Osteocyte (in vitro differentiated cells): Measurements from ENCODE around the gene NAA25. TPM values are rescaled to one million over a fixed set of nuclear protein-coding genes. Genes with fewer than 3 reads are reported as not detected.
"Not testable (repeated sequence)": the region's sequence is repeated elsewhere in the genome, so short reads cannot be mapped to it uniquely, and the experiment has no call there.

Source experiments
- DNase-seq: peaks from one replicate; pipeline ENCODE4 v3.0.0; 2021; ENCODE audit warnings: mixed read lengths; ENCODE audit not compliant: unreplicated experiment; ENCODE audit errors: extremely low spot score
- H3K27ac Mint-ChIP-seq: one replicate; pipeline ENCODE4 v1.8.0; 2021; ENCODE audit warnings: mild to moderate bottlenecking, mixed read lengths; ENCODE audit not compliant: unreplicated experiment
- H3K27me3 Mint-ChIP-seq: one replicate; pipeline ENCODE4 v1.8.0; 2021; ENCODE audit warnings: mixed read lengths; ENCODE audit not compliant: unreplicated experiment
- H3K36me3 Mint-ChIP-seq: one replicate; pipeline ENCODE4 v1.8.0; 2021; ENCODE audit warnings: mixed read lengths; ENCODE audit not compliant: unreplicated experiment
- H3K4me1 Mint-ChIP-seq: one replicate; pipeline ENCODE4 v1.8.0; 2021; ENCODE audit warnings: mixed read lengths; ENCODE audit not compliant: unreplicated experiment
- H3K4me3 Mint-ChIP-seq: one replicate; pipeline ENCODE4 v1.8.0; 2021; ENCODE audit warnings: mild to moderate bottlenecking, moderate library complexity, mixed read lengths; ENCODE audit not compliant: unreplicated experiment
- H3K9me3 Mint-ChIP-seq: one replicate; pipeline ENCODE4 v1.8.0; 2021; ENCODE audit warnings: mixed read lengths; ENCODE audit not compliant: unreplicated experiment
- CTCF ChIP-seq: fragments of 200-600 bp; sonication (generic); IDR thresholded peaks from 2 replicates; pipeline ENCODE4 v1.5.0; 2021; ENCODE audit warnings: antibody characterized with exemption, mild to moderate bottlenecking, moderate library complexity
- total RNA-seq: library from RNA; stranded (reverse); gene quantifications from 2 replicates; pipeline ENCODE4 v1.2.1, GENCODE V29; 2021

The NAA25 gene
- total RNA-seq, 1 donor from 2014 or later = 22.7 TPM

- H3K9me3 Mint-ChIP-seq = no peaks in the 10 kb centered on the region
- no peak overlapping the region for H3K4me3 Mint-ChIP-seq
- H3K36me3 Mint-ChIP-seq = peaks cover 16% of the 10 kb centered on the region
- no peak for DNase-seq
- H3K4me1 Mint-ChIP-seq = peaks cover 20% of the 10 kb centered on the region
- H3K27ac Mint-ChIP-seq = no peak overlapping the region
- no peak for TF ChIP-seq CTCF
- no peaks in the 10 kb centered on the region for H3K27me3 Mint-ChIP-seq
These were observed 6.5 kb downstream of the NAA25 start for GRCh38 chr12:112102127-112102526.

GRCh38 chr12:112100500-112100899 lies 8.1 kb downstream of the NAA25 start:
- not testable (repeated sequence) for H3K9me3 Mint-ChIP-seq, DNase-seq, H3K27me3 Mint-ChIP-seq, H3K4me3 Mint-ChIP-seq, H3K27ac Mint-ChIP-seq
- H3K36me3 Mint-ChIP-seq = peaks cover 14% of the 10 kb centered on the region
- peaks cover 16% of the 10 kb centered on the region for H3K4me1 Mint-ChIP-seq

- Mint-ChIP-seq H3K4me3 (no peak overlapping the region), H3K36me3 (peaks cover 14% of the 10 kb centered on the region), H3K27me3 (no peaks in the 10 kb centered on the region), H3K4me1 (peaks cover 11% of the 10 kb centered on the region), H3K9me3 (no peaks in the 10 kb centered on the region), H3K27ac (no peak overlapping the region)
- TF ChIP-seq CTCF = no peak
- DNase-seq = no peak
These were observed 10.9 kb downstream of the NAA25 start for GRCh38 chr12:112097641-112098040.

GRCh38 chr12:112096667-112097066 lies 11.9 kb downstream of the NAA25 start:
- Mint-ChIP-seq H3K27me3 (no peaks in the 10 kb centered on the region), H3K4me3 (no peak overlapping the region), H3K36me3 (peaks cover 18% of the 10 kb centered on the region), H3K4me1 (peaks cover 11% of the 10 kb centered on the region), H3K27ac (peak overlapping the region; percentile 27), H3K9me3 (no peaks in the 10 kb centered on the region)
- DNase-seq = no peak
- no peak for TF ChIP-seq CTCF

GRCh38 chr12:112096070-112096469 lies 12.5 kb downstream of the NAA25 start:
- TF ChIP-seq CTCF = no peak
- Mint-ChIP-seq H3K9me3 (no peaks in the 10 kb centered on the region), H3K27me3 (no peaks in the 10 kb centered on the region), H3K36me3 (peaks cover 20% of the 10 kb centered on the region), H3K27ac (no peak overlapping the region), H3K4me3 (no peak overlapping the region), H3K4me1 (peaks cover 11% of the 10 kb centered on the region)
- no peak for DNase-seq

- Mint-ChIP-seq H3K4me3 (no peak overlapping the region), H3K36me3 (peaks cover 24% of the 10 kb centered on the region), H3K27me3 (no peaks in the 10 kb centered on the region), H3K4me1 (peaks cover 5% of the 10 kb centered on the region), H3K9me3 (no peaks in the 10 kb centered on the region), H3K27ac (no peak overlapping the region)
- DNase-seq = peak; percentile 46
- TF ChIP-seq CTCF = no peak
These were observed 17.0 kb downstream of the NAA25 start for GRCh38 chr12:112091563-112091962.
